HepG2 (cell line): ENCODE measurements around the gene NUDT1. TPM values are rescaled to one million over a fixed set of nuclear protein-coding genes. Genes with fewer than 3 reads are reported as not detected.

ENCODE experiments used
- DR1 ChIP-seq: sonication (generic); formaldehyde crosslinking; IDR thresholded peaks from 2 replicates; pipeline ENCODE4 v1.8.0; 2021; ENCODE audit warnings: mild to moderate bottlenecking, missing genetic modification reagents, inconsistent platforms
- JUNB ChIP-seq: sonication (generic); formaldehyde crosslinking; IDR thresholded peaks from 2 replicates; pipeline ENCODE4 v1.8.0; 2022; ENCODE audit warnings: missing genetic modification reagents, mild to moderate bottlenecking, borderline replicate concordance
- MXI1 ChIP-seq: IDR thresholded peaks from 3 replicates; pipeline ENCODE4 v1.6.1; 2012; ENCODE audit warnings: low read depth, low read length, inconsistent platforms, borderline replicate concordance
- THYN1 ChIP-seq: sonication (generic); formaldehyde crosslinking; IDR thresholded peaks from 2 replicates; pipeline ENCODE4 v1.8.1; 2023; ENCODE audit warnings: low read depth, mild to moderate bottlenecking, moderate library complexity, missing genetic modification reagents, borderline replicate concordance
- ZMYM4 ChIP-seq: sonication (generic); formaldehyde crosslinking; IDR thresholded peaks from 2 replicates; pipeline ENCODE4 v1.8.1; 2023; ENCODE audit warnings: mild to moderate bottlenecking, missing genetic modification reagents
- ZNF354B ChIP-seq: sonication (generic); formaldehyde crosslinking; IDR thresholded peaks from 2 replicates; pipeline ENCODE4 v1.8.0; 2022; ENCODE audit warnings: mild to moderate bottlenecking, missing genetic modification reagents
- polyA plus RNA-seq, 8 experiments: library from polyadenylated mRNA; depleted of rRNA in 3 of 8; stranded (reverse) in 7 of 8; unstranded in 1 of 8; fragments of >200 nt; fragmentation: Illumina TruSeq in 4 of 8; extraction: Trizol in 4 of 8; gene quantifications; 2 replicates each; pipeline versions ENCODE4 v1.2.1 to v1.2.3, GENCODE V29; 2011 to 2016; ENCODE audit warnings: low read depth in 4 of 8, missing spikeins in 1 of 8, mixed read lengths in 1 of 8; ENCODE audit not compliant: insufficient read depth in 1 of 8
- total RNA-seq, 5 experiments: library from RNA; depleted of rRNA; stranded (reverse); fragments of >200 nt; fragmentation: Illumina TruSeq; extraction: Trizol; gene quantifications; 2 replicates each; pipeline ENCODE4 v1.2.3, GENCODE V29; 2016; ENCODE audit warnings: low read depth in 1 of 5
- TF ChIP-seq, protein P1 (sequence below): sonication (generic); IDR thresholded peaks from 2 replicates; pipeline ENCODE4 v1.6.1; 2016; ENCODE audit warnings: low read depth, borderline replicate concordance
- TF ChIP-seq, protein P2 (sequence below): sonication (generic); formaldehyde crosslinking; IDR thresholded peaks from 2 replicates; pipeline ENCODE4 v1.4.0; 2020; ENCODE audit warnings: missing genetic modification reagents, borderline replicate concordance
- TF ChIP-seq, protein P3 (sequence below): sonication (generic); formaldehyde crosslinking; IDR thresholded peaks from 2 replicates; pipeline ENCODE4 v1.8.1; 2023; ENCODE audit warnings: mild to moderate bottlenecking, inconsistent platforms, moderate library complexity, missing genetic modification reagents, borderline replicate concordance
- TF ChIP-seq, protein P4 (sequence below): sonication (generic); formaldehyde crosslinking; IDR thresholded peaks from 2 replicates; pipeline ENCODE4 v1.4.0; 2020; ENCODE audit warnings: mild to moderate bottlenecking, missing genetic modification reagents, borderline replicate concordance
- TF ChIP-seq, protein P5 (sequence below): sonication (generic); formaldehyde crosslinking; IDR thresholded peaks from 2 replicates; pipeline ENCODE4 v1.5.1; 2020; ENCODE audit warnings: mild to moderate bottlenecking, missing genetic modification reagents, moderate library complexity
- TF ChIP-seq, protein P6 (sequence below): sonication (generic); formaldehyde crosslinking; IDR thresholded peaks from 2 replicates; pipeline ENCODE4 v1.5.0; 2020; ENCODE audit warnings: missing genetic modification reagents

The NUDT1 gene
- total and polyA plus RNA-seq, 2 of the 13 experiments (the other 11 are each of a cell fraction or from before 2014, with no cell fraction given), result 9.1 to 26.8 TPM

DNA sequence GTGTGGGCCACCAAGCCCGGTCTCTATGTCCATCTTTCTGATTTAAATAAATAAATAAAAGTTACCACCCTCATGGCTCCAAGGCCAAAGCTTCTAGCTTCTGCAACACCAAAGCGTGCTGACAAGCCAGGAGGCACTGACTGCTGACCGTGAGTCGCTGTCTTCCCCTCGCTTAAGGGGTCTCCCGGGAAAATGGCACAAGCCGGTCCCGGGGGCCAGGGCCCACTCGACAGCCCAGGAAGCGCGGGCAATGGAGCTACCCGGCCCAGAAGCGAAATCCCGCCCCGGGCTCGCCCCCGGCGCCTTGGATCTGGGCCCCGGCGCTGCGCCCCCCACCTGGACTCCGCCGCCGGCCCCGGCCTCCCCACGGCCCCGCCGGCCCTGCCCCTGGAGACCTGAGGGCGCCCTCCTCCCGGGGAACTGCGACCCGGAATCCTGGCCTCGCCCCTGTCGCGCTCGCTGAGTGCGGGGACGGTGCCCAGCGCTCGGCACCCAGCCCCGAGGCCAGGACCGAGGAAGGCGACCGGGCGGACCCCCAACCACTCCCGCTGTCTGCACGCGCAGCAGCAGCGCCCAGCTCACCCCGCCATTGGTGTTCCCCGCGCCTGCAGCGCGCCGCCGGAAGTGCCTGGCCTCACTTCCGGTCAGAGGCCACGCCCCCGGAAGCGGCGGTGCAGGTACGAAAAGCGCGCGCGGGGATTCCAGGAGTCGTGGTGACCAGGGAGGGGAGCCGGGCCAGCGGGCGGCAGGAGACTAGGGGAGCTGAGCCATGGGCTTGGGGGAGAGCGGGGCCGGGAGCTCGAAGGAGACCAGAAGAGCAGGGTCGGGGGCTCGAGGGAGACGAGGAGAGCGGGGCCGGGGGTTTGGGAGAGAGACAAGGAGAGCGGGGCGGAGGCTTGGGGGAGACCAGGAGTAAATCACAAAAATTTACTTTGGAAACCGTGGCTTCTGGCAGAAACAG, at the start of gene NUDT1, which contains the start of gene MRM2 (continued):
- TF ChIP-seq, protein P1, sequence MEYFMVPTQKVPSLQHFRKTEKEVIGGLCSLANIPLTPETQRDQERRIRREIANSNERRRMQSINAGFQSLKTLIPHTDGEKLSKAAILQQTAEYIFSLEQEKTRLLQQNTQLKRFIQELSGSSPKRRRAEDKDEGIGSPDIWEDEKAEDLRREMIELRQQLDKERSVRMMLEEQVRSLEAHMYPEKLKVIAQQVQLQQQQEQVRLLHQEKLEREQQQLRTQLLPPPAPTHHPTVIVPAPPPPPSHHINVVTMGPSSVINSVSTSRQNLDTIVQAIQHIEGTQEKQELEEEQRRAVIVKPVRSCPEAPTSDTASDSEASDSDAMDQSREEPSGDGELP, result peak; percentile 37; the same call in 1 of the 2 replicates
- TF ChIP-seq, protein P2, sequence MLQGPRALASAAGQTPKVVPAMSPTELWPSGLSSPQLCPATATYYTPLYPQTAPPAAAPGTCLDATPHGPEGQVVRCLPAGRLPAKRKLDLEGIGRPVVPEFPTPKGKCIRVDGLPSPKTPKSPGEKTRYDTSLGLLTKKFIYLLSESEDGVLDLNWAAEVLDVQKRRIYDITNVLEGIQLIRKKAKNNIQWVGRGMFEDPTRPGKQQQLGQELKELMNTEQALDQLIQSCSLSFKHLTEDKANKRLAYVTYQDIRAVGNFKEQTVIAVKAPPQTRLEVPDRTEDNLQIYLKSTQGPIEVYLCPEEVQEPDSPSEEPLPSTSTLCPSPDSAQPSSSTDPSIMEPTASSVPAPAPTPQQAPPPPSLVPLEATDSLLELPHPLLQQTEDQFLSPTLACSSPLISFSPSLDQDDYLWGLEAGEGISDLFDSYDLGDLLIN (CRISPR knock-in tag), result no peak
- TF ChIP-seq ZNF354B (no peak; the same call in 1 of the 2 replicates), MXI1 (peak; percentile 97; the same call in 2 of the 3 replicates), THYN1 (no peak), DR1 (no peak; the same call in 1 of the 2 replicates), ZMYM4 (CRISPR knock-in tag) (peak; percentile 64; the same call in 1 of the 2 replicates), JUNB (peak; percentile 52; the same call in 1 of the 2 replicates)
- TF ChIP-seq, protein P3, sequence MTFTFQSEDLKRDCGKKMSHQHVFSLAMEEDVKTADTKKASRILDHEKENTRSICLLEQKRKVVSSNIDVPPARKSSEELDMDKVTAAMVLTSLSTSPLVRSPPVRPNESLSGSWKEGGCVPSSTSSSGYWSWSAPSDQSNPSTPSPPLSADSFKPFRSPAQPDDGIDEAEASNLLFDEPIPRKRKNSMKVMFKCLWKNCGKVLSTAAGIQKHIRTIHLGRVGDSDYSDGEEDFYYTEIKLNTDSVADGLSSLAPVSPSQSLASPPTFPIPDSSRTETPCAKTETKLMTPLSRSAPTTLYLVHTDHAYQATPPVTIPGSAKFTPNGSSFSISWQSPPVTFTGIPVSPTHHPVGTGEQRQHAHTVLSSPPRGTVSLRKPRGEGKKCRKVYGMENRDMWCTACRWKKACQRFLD (CRISPR knock-in tag), result 0 out of 2 replicates have a peak, but pooled peaks have one; percentile 48
- TF ChIP-seq, protein P4, sequence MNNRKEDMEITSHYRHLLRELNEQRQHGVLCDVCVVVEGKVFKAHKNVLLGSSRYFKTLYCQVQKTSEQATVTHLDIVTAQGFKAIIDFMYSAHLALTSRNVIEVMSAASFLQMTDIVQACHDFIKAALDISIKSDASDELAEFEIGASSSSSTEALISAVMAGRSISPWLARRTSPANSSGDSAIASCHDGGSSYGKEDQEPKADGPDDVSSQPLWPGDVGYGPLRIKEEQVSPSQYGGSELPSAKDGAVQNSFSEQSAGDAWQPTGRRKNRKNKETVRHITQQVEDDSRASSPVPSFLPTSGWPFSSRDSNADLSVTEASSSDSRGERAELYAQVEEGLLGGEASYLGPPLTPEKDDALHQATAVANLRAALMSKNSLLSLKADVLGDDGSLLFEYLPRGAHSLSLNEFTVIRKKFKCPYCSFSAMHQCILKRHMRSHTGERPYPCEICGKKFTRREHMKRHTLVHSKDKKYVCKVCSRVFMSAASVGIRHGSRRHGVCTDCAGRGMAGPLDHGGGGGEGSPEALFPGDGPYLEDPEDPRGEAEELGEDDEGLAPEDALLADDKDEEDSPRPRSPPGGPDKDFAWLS, result no peak
- TF ChIP-seq, protein P5, sequence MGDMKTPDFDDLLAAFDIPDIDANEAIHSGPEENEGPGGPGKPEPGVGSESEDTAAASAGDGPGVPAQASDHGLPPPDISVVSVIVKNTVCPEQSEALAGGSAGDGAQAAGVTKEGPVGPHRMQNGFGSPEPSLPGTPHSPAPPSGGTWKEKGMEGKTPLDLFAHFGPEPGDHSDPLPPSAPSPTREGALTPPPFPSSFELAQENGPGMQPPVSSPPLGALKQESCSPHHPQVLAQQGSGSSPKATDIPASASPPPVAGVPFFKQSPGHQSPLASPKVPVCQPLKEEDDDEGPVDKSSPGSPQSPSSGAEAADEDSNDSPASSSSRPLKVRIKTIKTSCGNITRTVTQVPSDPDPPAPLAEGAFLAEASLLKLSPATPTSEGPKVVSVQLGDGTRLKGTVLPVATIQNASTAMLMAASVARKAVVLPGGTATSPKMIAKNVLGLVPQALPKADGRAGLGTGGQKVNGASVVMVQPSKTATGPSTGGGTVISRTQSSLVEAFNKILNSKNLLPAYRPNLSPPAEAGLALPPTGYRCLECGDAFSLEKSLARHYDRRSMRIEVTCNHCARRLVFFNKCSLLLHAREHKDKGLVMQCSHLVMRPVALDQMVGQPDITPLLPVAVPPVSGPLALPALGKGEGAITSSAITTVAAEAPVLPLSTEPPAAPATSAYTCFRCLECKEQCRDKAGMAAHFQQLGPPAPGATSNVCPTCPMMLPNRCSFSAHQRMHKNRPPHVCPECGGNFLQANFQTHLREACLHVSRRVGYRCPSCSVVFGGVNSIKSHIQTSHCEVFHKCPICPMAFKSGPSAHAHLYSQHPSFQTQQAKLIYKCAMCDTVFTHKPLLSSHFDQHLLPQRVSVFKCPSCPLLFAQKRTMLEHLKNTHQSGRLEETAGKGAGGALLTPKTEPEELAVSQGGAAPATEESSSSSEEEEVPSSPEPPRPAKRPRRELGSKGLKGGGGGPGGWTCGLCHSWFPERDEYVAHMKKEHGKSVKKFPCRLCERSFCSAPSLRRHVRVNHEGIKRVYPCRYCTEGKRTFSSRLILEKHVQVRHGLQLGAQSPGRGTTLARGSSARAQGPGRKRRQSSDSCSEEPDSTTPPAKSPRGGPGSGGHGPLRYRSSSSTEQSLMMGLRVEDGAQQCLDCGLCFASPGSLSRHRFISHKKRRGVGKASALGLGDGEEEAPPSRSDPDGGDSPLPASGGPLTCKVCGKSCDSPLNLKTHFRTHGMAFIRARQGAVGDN (CRISPR knock-in tag), result peak; percentile 91
- TF ChIP-seq, protein P6, sequence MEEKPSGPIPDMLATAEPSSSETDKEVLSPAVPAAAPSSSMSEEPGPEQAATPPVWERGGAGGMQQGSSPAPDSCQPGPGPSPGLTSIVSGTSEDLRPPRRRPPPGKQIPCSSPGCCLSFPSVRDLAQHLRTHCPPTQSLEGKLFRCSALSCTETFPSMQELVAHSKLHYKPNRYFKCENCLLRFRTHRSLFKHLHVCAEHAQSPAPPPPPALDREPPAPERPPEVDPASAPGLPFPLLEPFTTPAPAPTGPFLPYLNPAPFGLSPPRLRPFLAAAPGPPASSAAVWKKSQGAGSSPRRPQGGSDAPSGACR (CRISPR knock-in tag), result peak; percentile 64; the same call in 1 of the 2 replicates
